ENCODE measurements around the gene LGALS12.

LGALS12 gene

GRCh38 chr11:63548178-63548577 lies 42.3 kb downstream of the LGALS12 start:
- no peak for TF ChIP-seq TEAD4 (IDR thresholded peaks at IDR 0.05)
- no peak for TF ChIP-seq USF1 (IDR thresholded peaks at IDR 0.05)
- no peak for TF ChIP-seq ZBTB7A (IDR thresholded peaks at IDR 0.05; ENCODE audit: low read depth)
- no peak for TF ChIP-seq EP300 (IDR thresholded peaks at IDR 0.05; ENCODE audit: borderline replicate concordance)
- no peak for TF ChIP-seq MAX (IDR thresholded peaks at IDR 0.05)
- no peak for TF ChIP-seq EGR1 (IDR thresholded peaks at IDR 0.05)
- TF ChIP-seq FOXM1 (IDR thresholded peaks at IDR 0.05; ENCODE audit: borderline replicate concordance, low read depth) = no peak
- no peak for TF ChIP-seq YY1 (IDR thresholded peaks at IDR 0.05; ENCODE audit: low read depth)
- no peak for TF ChIP-seq CREB1 (IDR thresholded peaks at IDR 0.05; ENCODE audit: low read depth)
- no peak for TF ChIP-seq RAD21 (IDR thresholded peaks at IDR 0.05; ENCODE audit: low read depth)
- TF ChIP-seq CEBPB (IDR thresholded peaks at IDR 0.05) = no peak
- no peak for TF ChIP-seq TAF1 (IDR thresholded peaks at IDR 0.05; ENCODE audit: low read depth)
- TF ChIP-seq NFIC (IDR thresholded peaks at IDR 0.05) = no peak
- no peak for TF ChIP-seq TCF12 (IDR thresholded peaks at IDR 0.05; ENCODE audit: low read depth)
- TF ChIP-seq REST (IDR thresholded peaks at IDR 0.05; ENCODE audit: low read depth) = no peak

- TF ChIP-seq FOXM1 (IDR thresholded peaks at IDR 0.05; ENCODE audit: borderline replicate concordance, low read depth) (no peak), REST (IDR thresholded peaks at IDR 0.05; ENCODE audit: low read depth) (no peak), CREB1 (IDR thresholded peaks at IDR 0.05; ENCODE audit: low read depth) (no peak), ZBTB7A (IDR thresholded peaks at IDR 0.05; ENCODE audit: low read depth) (no peak), YY1 (IDR thresholded peaks at IDR 0.05; ENCODE audit: low read depth) (no peak), TEAD4 (IDR thresholded peaks at IDR 0.05) (no peak), USF1 (IDR thresholded peaks at IDR 0.05) (no peak), TCF12 (IDR thresholded peaks at IDR 0.05; ENCODE audit: low read depth) (no peak)
Observed at GRCh38 chr11:63549411-63549810, 43.5 kb downstream of the LGALS12 start.

GRCh38 chr11:63551091-63551888 lies 45.4 kb downstream of the LGALS12 start:
- TF ChIP-seq USF1 (IDR thresholded peaks at IDR 0.05) (no peak), ZBTB7A (IDR thresholded peaks at IDR 0.05; ENCODE audit: low read depth) (no peak), TEAD4 (IDR thresholded peaks at IDR 0.05) (no peak), TCF12 (IDR thresholded peaks at IDR 0.05; ENCODE audit: low read depth) (no peak), FOXM1 (IDR thresholded peaks at IDR 0.05; ENCODE audit: borderline replicate concordance, low read depth) (no peak), YY1 (IDR thresholded peaks at IDR 0.05; ENCODE audit: low read depth) (no peak), RAD21 (IDR thresholded peaks at IDR 0.05; ENCODE audit: low read depth) (no peak), REST (IDR thresholded peaks at IDR 0.05; ENCODE audit: low read depth) (no peak), CEBPB (IDR thresholded peaks at IDR 0.05) (no peak), CREB1 (IDR thresholded peaks at IDR 0.05; ENCODE audit: low read depth) (no peak), MAX (IDR thresholded peaks at IDR 0.05) (no peak), NFIC (IDR thresholded peaks at IDR 0.05) (no peak), EP300 (IDR thresholded peaks at IDR 0.05; ENCODE audit: borderline replicate concordance) (no peak), EGR1 (IDR thresholded peaks at IDR 0.05) (no peak), TAF1 (IDR thresholded peaks at IDR 0.05; ENCODE audit: low read depth) (no peak)

All from Ishikawa (cell line).